AG09309 (cell line): ENCODE data around the gene CLCN7.
"Not testable (repeated sequence)": the region's sequence is repeated elsewhere in the genome, so short reads cannot be mapped to it uniquely, and the experiment has no call there.

ENCODE experiments used
- DNase-seq: peaks from one replicate; pipeline ENCODE4 v3.0.0-alpha.2; 2010; ENCODE audit warnings: low read depth
- H3K4me3 ChIP-seq: 2 replicates; pipeline ENCODE4 v1.5.1; 2011; ENCODE audit warnings: mild to moderate bottlenecking, low read depth, low read length, moderate library complexity; ENCODE audit not compliant: control insufficient read depth
- CTCF ChIP-seq: IDR thresholded peaks from 2 replicates; pipeline ENCODE4 v1.5.1; 2011; ENCODE audit warnings: mild to moderate bottlenecking, low read depth, low read length, inconsistent platforms; ENCODE audit not compliant: insufficient read depth, control insufficient read depth; ENCODE audit errors: missing control alignments

CLCN7 gene

GRCh38 chr16:1443980-1444729, 30.7 kb downstream of the CLCN7 start, which contains the start of gene CCDC154:
CCDC154 (minus strand) TSS chr16:1444556; CDS start chr16:1444322, 234 bp downstream.
- no peak within 1 kb of the TSS for H3K4me3 ChIP-seq
- DNase-seq: no peak
- TF ChIP-seq CTCF: no peak

GRCh38 chr16:1443403-1443973, 31.3 kb downstream of the CLCN7 start:
- no peak for DNase-seq
- no peak for TF ChIP-seq CTCF
- no peak overlapping the region for H3K4me3 ChIP-seq

GRCh38 chr16:1442697-1443096, 32.1 kb downstream of the CLCN7 start:
- no peak for DNase-seq
- TF ChIP-seq CTCF: no peak
- H3K4me3 ChIP-seq: no peak overlapping the region

GRCh38 chr16:1441391-1441829, 33.4 kb downstream of the CLCN7 start:
- DNase-seq: no peak
- H3K4me3 ChIP-seq: no peak overlapping the region
- TF ChIP-seq CTCF: no peak

- not testable (repeated sequence) for DNase-seq, H3K4me3 ChIP-seq
Observed at GRCh38 chr16:1439699-1440074, 35.1 kb downstream of the CLCN7 start.

GRCh38 chr16:1439058-1439698, 35.6 kb downstream of the CLCN7 start:
- DNase-seq: no peak
- TF ChIP-seq CTCF: no peak

More at GRCh38 chr16:1439058-1439698, 35.6 kb downstream of the CLCN7 start:
- H3K4me3 ChIP-seq: no peak overlapping the region
